ENCODE measurements around the gene FKBP7. TPM values are rescaled to one million over a fixed set of nuclear protein-coding genes. Genes with fewer than 3 reads are reported as not detected.
"Not testable (repeated sequence)": the region's sequence is repeated elsewhere in the genome, so short reads cannot be mapped to it uniquely, and the experiment has no call there.

The FKBP7 gene
- 7.2 and 34.1 TPM in 2 replicates for total RNA-seq (ENCODE audit: low replicate concordance)
- long read RNA-seq, transcript FKBP7-204 (4 exons, 2,834 nt): major isoform, 8 of 17 reads
- long read RNA-seq, partial matches to known transcripts: 0 of 17 reads
- long read RNA-seq, other reads (novel, unspliced or antisense): 1 of 17 reads

DNA sequence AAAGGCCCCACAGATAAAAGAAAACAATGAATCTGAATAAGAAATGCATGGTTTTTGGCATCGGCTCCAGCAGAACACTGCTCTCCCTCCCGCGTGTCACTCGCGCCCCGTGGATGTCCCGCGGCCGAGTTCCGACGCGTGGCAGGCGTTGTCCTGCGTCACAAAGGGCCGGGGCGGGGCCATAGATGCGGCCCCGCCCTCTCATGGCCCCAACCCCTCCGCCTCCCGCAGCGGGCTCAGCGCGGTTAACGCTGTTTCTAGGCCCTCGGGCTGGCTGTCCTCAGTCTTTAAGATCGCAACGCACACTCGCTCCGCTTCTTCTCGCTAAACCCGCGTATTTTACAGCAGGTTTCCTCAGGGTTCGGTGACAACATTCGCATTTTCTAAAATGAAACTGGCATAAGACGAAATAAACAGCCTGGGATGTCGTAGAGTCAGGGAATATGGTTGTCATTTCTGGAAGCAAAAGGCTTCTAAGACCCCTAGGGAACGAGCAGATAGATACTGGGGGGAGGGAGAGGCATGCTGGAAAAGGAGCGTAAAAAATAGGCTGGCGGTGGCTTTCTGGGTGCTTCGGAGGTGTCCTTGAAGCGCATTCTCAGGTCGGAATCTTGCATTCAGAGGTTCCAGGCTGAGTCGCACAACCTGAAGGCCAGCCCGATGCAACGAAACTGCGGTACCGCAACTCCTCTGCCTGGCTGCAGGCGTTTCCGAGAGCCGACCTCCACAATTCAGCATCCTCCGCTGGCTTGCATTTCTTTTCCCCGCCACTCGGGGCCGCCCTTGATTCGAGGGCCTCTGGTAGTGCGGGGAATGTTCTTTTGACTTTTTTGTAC, at the start of gene FKBP7:
Gene FKBP7, minus strand, starts transcription at position 162 of the 836 bp plus-strand sequence. Its CDS starts 101 bp downstream, at position 61.
- Mint-ChIP-seq H3K27me3 (no peaks in the 10 kb centered on the region), H3K4me3 (peak within 1 kb of the TSS; percentile 99), H3K27ac (peak within 1 kb of the TSS; percentile 99), H3K36me3 (no peaks in the 10 kb centered on the region), H3K9me3 (no peaks in the 10 kb centered on the region), H3K4me1 (ENCODE audit: unreplicated experiment) (peaks cover 28% of the 10 kb centered on the region)
- peak; percentile 76 for TF ChIP-seq CTCF (conservative IDR thresholded peaks at IDR 0.05)
- peak; percentile 85 for DNase-seq (ENCODE audit: extremely low spot score, unreplicated experiment)

DNA sequence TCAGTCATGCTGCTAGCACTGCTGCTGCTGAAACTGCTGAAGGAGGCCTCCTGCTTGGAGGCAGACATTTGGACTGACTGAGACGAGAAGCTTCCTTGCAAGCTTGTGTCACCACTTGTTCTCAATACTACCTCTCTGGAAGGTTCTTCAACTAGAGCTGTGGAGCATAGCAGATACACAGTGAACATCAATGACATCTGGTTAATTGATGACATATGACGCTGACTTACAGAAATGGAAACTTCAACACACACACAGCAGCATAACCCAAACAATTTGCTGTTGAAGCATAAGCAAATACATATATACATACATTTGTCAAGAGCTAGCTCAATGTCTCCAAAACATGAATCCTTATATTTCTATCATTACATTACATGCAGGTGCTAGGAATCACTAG, 49.2 kb upstream of the FKBP7 start:
- Mint-ChIP-seq H3K9me3 (no peaks in the 10 kb centered on the region), H3K27ac (no peak overlapping the region), H3K27me3 (no peaks in the 10 kb centered on the region), H3K36me3 (peaks cover 32% of the 10 kb centered on the region), H3K4me1 (ENCODE audit: unreplicated experiment) (peaks cover 14% of the 10 kb centered on the region), H3K4me3 (no peak overlapping the region)
- no peak for DNase-seq (ENCODE audit: extremely low spot score, unreplicated experiment)
- no peak for TF ChIP-seq CTCF (conservative IDR thresholded peaks at IDR 0.05)

- no peak overlapping the region for H3K4me3 Mint-ChIP-seq
- H3K36me3 Mint-ChIP-seq: peaks cover 23% of the 10 kb centered on the region
- no peak for DNase-seq (ENCODE audit: extremely low spot score, unreplicated experiment)
- H3K27me3 Mint-ChIP-seq: no peaks in the 10 kb centered on the region
- H3K27ac Mint-ChIP-seq: no peak overlapping the region
- TF ChIP-seq CTCF (conservative IDR thresholded peaks at IDR 0.05): no peak
- H3K9me3 Mint-ChIP-seq: no peaks in the 10 kb centered on the region
- H3K4me1 Mint-ChIP-seq (ENCODE audit: unreplicated experiment): peaks cover 14% of the 10 kb centered on the region
These were observed 47.9 kb upstream of the FKBP7 start for GRCh38 chr2:178526256-178526655.

- H3K9me3 Mint-ChIP-seq; H3K27me3 Mint-ChIP-seq; H3K27ac Mint-ChIP-seq; DNase-seq (ENCODE audit: extremely low spot score, unreplicated experiment): not testable (repeated sequence)
- Mint-ChIP-seq H3K36me3 (peaks cover 17% of the 10 kb centered on the region), H3K4me1 (ENCODE audit: unreplicated experiment) (peaks cover 14% of the 10 kb centered on the region), H3K4me3 (peak overlapping the region; percentile 68)
These were observed 47.1 kb upstream of the FKBP7 start for GRCh38 chr2:178525460-178525859.

GRCh38 chr2:178525010-178525409, 46.6 kb upstream of the FKBP7 start:
- H3K27me3 Mint-ChIP-seq; H3K9me3 Mint-ChIP-seq; DNase-seq (ENCODE audit: extremely low spot score, unreplicated experiment); H3K27ac Mint-ChIP-seq: not testable (repeated sequence)
- peaks cover 14% of the 10 kb centered on the region for H3K4me1 Mint-ChIP-seq (ENCODE audit: unreplicated experiment)
- H3K36me3 Mint-ChIP-seq: peaks cover 17% of the 10 kb centered on the region
- peak overlapping the region; percentile 79 for H3K4me3 Mint-ChIP-seq

DNA sequence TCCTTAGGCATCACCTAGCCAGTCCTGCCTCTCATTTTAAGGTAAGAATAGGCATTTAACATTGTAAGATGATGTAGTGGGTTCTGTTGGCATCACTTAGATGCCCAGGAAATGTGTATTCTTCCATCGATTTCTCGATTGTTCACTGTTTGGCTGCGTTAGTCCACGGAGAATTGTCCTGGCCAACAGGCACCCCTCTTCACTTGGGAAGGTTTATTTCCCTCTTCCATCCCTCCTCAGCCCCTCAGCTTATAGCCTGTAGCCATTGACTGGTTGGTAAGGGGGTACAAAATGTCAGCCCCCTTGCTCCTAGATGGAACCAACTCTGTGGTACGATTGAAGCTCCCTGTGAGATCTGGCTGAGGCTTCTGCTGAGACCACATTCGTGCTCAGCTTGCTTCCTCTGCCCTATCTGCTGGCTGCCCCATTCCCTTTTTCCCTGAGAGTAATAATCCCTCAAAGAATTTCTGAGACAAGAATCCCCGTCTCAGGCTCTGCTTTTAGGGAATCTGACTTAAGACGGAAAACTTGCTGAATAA, 45.3 kb upstream of the FKBP7 start:
- peaks cover 14% of the 10 kb centered on the region for H3K4me1 Mint-ChIP-seq (ENCODE audit: unreplicated experiment)
- DNase-seq (ENCODE audit: extremely low spot score, unreplicated experiment): no peak
- no peaks in the 10 kb centered on the region for H3K27me3 Mint-ChIP-seq
- no peak for TF ChIP-seq CTCF (conservative IDR thresholded peaks at IDR 0.05)
- peak overlapping the region; percentile 99 for H3K4me3 Mint-ChIP-seq
- no peaks in the 10 kb centered on the region for H3K9me3 Mint-ChIP-seq
- H3K27ac Mint-ChIP-seq: peak overlapping the region; percentile 88
- peaks cover 12% of the 10 kb centered on the region for H3K36me3 Mint-ChIP-seq
